ENCODE results near the gene SLC44A5. TPM values are rescaled to one million over a fixed set of nuclear protein-coding genes. Genes with fewer than 3 reads are reported as not detected.

Gene SLC44A5
- total RNA-seq, 1 donor from 2014 or later: 1.2 TPM

DNA sequence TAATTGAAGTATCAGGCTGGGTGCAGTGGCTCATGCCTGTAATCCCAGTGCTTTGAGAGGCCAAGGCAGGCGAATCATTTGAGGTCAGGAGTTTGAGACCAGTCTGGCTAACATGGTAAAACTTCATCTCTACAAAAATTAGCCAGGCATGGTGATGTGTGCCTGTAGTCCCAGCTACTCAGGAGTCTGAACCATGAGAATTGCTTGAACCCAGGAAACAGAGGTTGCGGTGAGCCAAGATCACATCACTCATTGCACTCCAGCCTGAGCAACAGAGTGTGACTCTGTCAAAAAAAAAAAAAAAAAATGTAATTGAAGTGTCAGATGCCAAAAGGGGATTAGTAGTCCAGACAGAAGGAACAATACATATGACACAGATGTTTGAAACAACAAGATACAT lies 56.7 kb downstream of the SLC44A5 start:
- intact Hi-C loops (cut with DNase I): no loop called here
- DNase-seq (ENCODE audit: extremely low spot score in 2 of 2): no peak
- Histone ChIP-seq H3K27ac (no peak overlapping the region), H3K9me3 (no peaks in the 10 kb centered on the region), H3K4me1 (no peaks in the 10 kb centered on the region), H3K36me3 (no peaks in the 10 kb centered on the region), H3K4me3 (no peak overlapping the region), H3K27me3 (no peaks in the 10 kb centered on the region)
- no peak for TF ChIP-seq POLR2A (IDR thresholded peaks at IDR 0.05)
- TF ChIP-seq CTCF (IDR thresholded peaks at IDR 0.05): no peak
- TF ChIP-seq POLR2AphosphoS5 (IDR thresholded peaks at IDR 0.05; ENCODE audit: insufficient read depth in 1 of 2, low read depth in 1 of 2): no peak

DNA sequence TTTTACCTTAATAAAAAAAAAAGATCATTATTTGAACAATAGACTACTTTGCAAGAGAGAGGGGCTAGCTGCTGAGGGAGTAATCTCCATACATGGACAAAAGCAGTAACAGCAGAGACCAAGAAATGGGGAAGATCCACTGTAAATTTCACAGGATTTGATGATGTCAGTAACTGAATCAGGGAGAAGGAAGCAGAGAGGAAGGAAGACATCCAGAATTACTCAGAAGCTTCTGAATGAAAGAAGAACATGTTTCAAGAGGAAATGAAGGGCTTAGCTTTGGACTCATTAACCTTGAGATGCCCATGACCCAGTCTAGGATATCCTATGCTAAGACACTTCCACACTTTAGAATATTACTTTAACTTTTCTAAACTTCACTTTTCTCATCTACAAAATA lies 60.4 kb downstream of the SLC44A5 start:
- intact Hi-C loops (cut with DNase I): no loop called here
- Histone ChIP-seq H3K4me1 (no peaks in the 10 kb centered on the region), H3K27ac (no peak overlapping the region), H3K9me3 (no peaks in the 10 kb centered on the region), H3K27me3 (no peaks in the 10 kb centered on the region), H3K36me3 (no peaks in the 10 kb centered on the region), H3K4me3 (no peak overlapping the region)
- TF ChIP-seq POLR2AphosphoS5 (IDR thresholded peaks at IDR 0.05; ENCODE audit: insufficient read depth in 1 of 2, low read depth in 1 of 2) (no peak), POLR2A (IDR thresholded peaks at IDR 0.05) (no peak), CTCF (IDR thresholded peaks at IDR 0.05) (no peak)
- no peak for DNase-seq (ENCODE audit: extremely low spot score in 2 of 2)

GRCh38 chr1:75548721-75549480 lies 62.0 kb downstream of the SLC44A5 start:
- no peaks in the 10 kb centered on the region for H3K27me3 ChIP-seq
- TF ChIP-seq POLR2A (IDR thresholded peaks at IDR 0.05) (no peak), CTCF (IDR thresholded peaks at IDR 0.05) (no peak), POLR2AphosphoS5 (IDR thresholded peaks at IDR 0.05; ENCODE audit: insufficient read depth in 1 of 2, low read depth in 1 of 2) (no peak)
- intact Hi-C loops (cut with DNase I): no loop called here
- H3K4me3 ChIP-seq: no peak overlapping the region
- H3K9me3 ChIP-seq: no peaks in the 10 kb centered on the region
- DNase-seq (ENCODE audit: extremely low spot score in 2 of 2): no peak
- H3K36me3 ChIP-seq: no peaks in the 10 kb centered on the region
- no peaks in the 10 kb centered on the region for H3K4me1 ChIP-seq
- no peak overlapping the region for H3K27ac ChIP-seq

GRCh38 chr1:75543705-75544104 lies 67.2 kb downstream of the SLC44A5 start:
- no peaks in the 10 kb centered on the region for H3K36me3 ChIP-seq
- H3K27me3 ChIP-seq: no peaks in the 10 kb centered on the region
- no peak overlapping the region for H3K27ac ChIP-seq
- intact Hi-C loops (cut with DNase I): no loop called here
- DNase-seq (ENCODE audit: extremely low spot score in 2 of 2): no peak
- H3K4me3 ChIP-seq: no peak overlapping the region
- H3K4me1 ChIP-seq: no peaks in the 10 kb centered on the region
- no peaks in the 10 kb centered on the region for H3K9me3 ChIP-seq
- no peak for TF ChIP-seq POLR2AphosphoS5 (IDR thresholded peaks at IDR 0.05; ENCODE audit: insufficient read depth in 1 of 2, low read depth in 1 of 2)
- TF ChIP-seq POLR2A (IDR thresholded peaks at IDR 0.05): no peak
- no peak for TF ChIP-seq CTCF (IDR thresholded peaks at IDR 0.05)

DNA sequence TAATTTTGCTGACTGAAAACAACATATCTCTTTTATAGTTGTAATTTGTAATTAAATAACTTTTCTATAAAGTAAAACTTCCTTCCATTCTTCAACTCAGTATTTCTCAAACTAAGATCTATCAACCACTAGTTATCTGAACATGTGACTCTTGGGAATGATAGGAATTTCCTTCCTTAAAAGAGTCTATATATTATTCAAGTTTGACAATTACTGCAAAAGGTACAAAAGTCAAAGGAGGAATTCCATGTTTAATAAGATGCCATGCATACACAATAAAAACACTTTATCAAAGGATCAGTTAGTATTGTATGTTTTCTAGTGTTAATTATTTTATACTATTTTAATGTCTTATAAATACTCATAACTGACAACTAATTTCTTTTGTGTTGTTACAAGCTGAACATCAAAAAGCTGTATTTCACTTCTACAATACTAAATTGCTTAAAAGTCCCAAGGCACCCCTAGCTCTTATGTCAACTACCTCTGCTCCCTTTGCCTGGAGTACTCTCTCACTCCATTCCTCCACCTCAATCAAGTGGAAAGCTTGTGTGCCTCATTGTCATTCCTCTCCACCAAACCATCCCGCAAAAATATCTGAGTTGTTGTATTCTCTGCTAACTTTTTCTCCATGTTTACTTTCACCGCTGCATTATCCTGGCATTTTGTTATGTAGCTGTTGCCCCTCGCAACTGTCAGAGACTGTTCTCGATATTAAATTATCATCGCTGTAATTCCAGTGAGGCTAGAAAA lies 67.9 kb downstream of the SLC44A5 start:
- intact Hi-C loops (cut with DNase I): no loop called here
- no peak for DNase-seq (ENCODE audit: extremely low spot score in 2 of 2)
- H3K4me3 ChIP-seq: no peak overlapping the region
- no peaks in the 10 kb centered on the region for H3K36me3 ChIP-seq
- TF ChIP-seq CTCF (IDR thresholded peaks at IDR 0.05): no peak
- no peak for TF ChIP-seq POLR2A (IDR thresholded peaks at IDR 0.05)
- no peak for TF ChIP-seq POLR2AphosphoS5 (IDR thresholded peaks at IDR 0.05; ENCODE audit: insufficient read depth in 1 of 2, low read depth in 1 of 2)
- no peaks in the 10 kb centered on the region for H3K4me1 ChIP-seq
- H3K27me3 ChIP-seq: no peaks in the 10 kb centered on the region
- no peaks in the 10 kb centered on the region for H3K9me3 ChIP-seq
- H3K27ac ChIP-seq: no peak overlapping the region
